Activated gamma-delta T cell treated with anti-CD3 and anti-CD28 coated beads, Interleukin-2, amount 50 U/mL, for 16 hours (primary cell): ENCODE results near the gene RAB36.
A peak's percentile ranks its signal among the peaks of the same experiment; 100 is the strongest.
"Not testable (repeated sequence)": the region's sequence is repeated elsewhere in the genome, so short reads cannot be mapped to it uniquely, and the experiment has no call there.

ENCODE experiments used
- DNase-seq: peaks from one replicate; pipeline ENCODE4 v3.0.0-alpha.2; 2020; ENCODE audit warnings: low read depth

The RAB36 gene

GRCh38 chr22:23121000-23121421 lies 24.3 kb upstream of the RAB36 start:
- no peak for DNase-seq

DNA sequence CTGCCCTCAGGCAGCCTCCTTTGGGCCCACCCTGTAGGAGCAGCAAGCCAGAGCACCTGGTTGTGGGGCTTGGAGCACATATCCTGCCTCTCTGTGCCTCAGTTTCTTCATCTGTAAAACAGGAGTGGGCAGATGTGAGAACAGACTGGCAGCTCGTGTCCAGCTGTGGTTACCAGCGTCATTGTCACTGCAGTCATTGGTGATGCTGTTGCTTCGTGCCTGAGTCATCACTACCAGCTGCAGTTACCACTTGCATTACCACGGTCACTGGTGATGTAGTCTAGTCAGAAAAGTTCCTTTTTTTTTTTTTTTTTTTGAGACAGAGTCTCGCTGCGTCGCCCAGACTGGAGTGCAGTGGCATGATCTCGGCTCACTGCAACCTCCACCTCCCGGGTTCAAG lies 23.9 kb upstream of the RAB36 start:
- DNase-seq = no peak

DNA sequence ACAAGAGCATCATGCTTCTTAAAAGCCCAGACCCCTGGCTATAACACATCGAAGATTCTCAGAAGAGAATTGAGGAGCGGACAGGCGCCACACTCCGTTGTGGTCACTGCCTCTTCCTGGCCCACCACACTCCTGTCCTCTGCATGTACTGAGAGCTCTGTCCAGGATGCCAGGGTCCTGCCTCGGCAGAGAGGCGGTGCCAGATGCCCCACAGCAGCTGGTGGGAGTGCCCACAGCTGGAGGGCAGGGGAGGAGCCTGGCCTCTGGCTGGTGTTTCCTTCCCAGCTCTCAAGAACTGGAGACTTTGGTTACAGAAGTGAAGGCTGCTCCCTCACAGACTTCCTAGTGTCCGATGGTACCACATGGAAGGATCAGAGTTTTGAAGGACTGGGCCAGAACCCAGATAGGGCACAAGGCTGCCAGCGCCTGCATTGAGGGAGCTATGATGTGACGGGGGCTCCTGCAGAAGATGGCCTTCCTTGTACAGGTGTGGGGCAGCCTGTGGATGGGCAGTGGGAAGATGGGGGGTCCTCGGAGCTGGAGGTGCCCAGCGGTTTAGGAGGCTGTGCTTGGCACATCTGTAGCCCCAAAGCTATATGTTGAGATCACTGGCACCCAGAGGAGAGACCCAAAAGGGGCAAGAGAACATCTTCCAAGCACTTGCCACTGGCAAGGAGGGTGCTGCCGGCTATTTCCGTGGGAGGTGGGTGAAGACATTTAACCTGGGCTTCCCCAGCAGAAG lies 22.9 kb upstream of the RAB36 start:
- no peak for DNase-seq

- DNase-seq = no peak
These were observed 22.1 kb upstream of the RAB36 start for GRCh38 chr22:23122992-23123803.

- DNase-seq = no peak
These were observed 21.4 kb upstream of the RAB36 start for GRCh38 chr22:23123804-23124254.

DNA sequence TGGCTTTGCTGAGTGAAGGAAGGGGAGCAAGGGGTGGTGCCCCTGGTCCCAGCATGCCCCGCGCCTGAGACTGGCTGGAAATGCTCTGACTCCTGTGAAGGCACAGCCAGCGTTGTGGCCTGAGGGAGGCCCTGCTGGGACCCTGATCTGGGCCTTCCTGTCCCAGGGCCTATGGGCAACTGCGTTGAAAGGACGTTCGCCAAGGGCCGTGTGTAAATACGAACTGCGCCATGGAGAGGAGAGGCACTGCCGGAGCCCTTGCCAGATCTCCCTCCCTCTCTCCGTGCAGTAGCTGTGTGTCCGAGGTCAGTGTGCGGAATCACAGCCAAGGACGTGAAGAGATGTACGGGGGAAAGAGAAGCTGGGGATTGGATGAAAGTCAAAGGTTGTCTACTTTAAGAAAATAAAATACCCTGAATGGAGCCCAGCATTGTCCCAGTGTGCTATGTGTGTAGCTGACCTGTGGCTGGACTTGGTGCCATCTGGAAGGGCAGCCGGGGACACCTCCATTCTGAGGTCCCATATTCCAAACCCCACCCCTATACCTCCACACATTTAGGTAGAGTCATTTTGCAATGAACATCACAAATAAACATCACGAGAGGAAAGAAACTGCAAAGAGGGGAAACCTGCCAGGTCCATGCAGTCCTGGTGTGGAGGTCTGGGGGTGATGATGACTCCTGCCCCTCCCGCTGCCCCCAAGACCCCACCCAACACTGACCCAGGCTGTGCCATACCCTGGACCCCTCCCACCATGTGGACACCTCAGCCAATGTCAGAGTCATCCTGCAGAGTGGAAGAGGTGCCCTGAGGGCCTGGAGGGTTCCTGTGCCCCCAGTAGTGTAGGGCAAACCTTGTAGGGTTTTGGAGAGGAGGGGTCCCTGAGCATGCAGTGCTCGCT lies 20.4 kb upstream of the RAB36 start:
- DNase-seq = no peak

GRCh38 chr22:23125512-23126103 lies 19.7 kb upstream of the RAB36 start:
- no peak for DNase-seq

- DNase-seq = no peak
These were observed 18.9 kb upstream of the RAB36 start for GRCh38 chr22:23126165-23127054.

GRCh38 chr22:23127055-23127756 lies 18.1 kb upstream of the RAB36 start:
- DNase-seq = no peak

DNA sequence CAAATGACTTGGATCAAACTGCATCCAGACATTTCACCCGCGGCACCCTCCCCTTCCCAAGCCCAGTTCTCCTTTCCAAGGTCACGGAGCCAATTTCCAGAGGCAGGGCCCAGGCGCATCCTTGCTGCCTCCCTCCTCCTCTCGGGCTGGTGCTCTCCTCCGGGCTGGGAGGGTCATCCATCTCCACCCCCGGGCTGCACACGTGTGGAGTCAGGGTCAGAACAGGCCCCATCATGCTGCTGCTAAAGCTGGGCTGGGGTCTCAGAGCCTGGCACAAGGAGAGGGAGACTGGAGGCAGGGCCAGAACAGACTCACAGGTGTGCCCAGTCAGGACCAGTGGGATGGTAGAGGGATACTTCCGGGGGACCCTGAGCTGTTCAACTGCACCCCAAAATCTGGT lies 17.5 kb upstream of the RAB36 start:
- DNase-seq = no peak

GRCh38 chr22:23128269-23129108 lies 16.8 kb upstream of the RAB36 start:
- DNase-seq = peak; percentile 69

GRCh38 chr22:23129149-23129548 lies 16.1 kb upstream of the RAB36 start:
- no peak for DNase-seq

DNA sequence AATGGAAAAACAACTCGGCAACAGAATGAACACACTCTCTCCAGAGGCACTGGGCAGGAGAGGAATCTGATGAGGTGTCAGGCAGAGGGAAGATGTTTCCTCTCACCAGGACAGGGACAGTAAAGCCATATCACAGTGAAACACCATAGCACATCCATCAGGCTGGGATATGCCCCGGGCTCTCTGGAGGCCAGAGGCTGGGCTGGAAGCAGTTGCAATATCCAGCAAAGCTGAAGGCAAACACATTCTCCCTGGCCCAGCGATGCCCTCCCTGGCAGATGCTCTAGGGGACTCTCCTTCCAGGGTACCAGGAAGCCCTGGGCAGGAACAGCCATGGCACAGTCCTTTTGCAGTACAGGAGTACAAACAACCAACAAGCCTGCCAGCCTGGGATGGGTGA lies 14.6 kb upstream of the RAB36 start:
- DNase-seq = no peak

DNA sequence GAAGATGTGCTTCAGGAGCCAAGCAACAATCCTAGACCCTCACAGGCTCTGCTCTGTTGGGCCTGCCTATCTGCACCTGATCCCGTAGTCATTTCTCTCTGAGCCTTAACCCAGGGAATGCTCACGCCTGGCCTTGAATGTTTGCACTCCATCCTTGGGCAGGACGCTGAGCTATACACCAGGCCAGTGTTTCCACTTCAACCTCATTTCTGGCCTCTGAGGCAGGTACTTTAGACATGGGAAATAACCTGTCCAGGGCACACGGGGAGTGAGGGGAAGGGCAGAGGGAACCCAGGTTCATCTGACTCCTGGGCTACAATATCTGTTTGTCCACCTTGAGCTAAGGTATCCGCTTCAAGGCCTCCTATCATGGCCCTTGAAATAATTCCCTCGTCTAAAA lies 13.3 kb upstream of the RAB36 start:
- no peak for DNase-seq

DNA sequence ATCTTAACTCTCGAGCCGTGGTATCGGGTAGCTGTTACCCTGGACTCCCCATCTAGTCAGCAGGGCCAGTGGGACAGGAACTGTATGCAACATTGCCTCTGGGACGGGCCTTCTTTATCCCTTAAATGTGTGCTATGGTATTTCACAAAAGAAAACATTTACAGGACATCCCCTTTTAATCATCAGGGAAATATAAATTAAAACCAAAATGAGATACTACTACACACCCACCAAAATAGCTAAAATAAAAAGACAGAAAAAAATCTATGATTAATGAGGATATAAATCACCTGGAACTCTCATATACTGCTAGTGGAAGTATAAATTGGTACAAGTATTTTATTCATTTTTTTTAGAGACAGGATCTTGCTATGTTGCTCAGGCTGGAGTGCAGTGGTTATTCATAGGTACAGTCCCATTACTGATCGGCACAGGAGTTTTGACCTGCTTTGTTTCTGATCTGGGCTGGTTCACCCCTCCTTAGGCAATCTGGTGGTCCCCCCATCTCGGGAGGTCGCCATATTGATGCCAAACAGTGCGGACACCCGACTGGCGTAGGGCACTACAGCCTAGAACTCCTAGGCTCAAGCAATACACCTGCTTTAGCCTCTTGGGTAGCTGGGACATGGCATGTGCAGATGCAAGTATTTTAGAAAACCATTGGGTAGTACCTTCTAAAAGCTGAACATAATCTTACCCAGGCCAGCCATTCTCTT lies 12.7 kb upstream of the RAB36 start:
- no peak for DNase-seq

- DNase-seq = no peak
These were observed 11.4 kb upstream of the RAB36 start for GRCh38 chr22:23133922-23134321.

DNA sequence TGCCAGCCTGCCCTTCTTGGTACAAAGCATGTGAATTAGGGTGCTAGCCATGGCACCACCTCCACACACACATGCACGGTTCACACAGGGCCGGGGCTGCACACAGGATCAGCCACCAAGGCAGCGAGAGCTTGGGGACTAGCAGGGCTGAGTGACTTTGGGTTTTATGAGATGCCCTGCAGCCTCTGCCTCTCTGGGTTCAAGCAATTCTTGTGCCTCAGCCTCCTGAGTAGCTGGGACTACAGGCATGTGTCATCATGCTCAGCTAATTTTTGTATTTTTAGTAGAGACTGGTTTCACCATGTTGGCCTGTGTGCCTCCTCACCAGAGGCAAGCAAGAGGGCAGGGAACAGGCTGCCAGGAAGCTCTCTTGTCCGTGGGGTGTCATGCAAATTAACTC lies 8.3 kb upstream of the RAB36 start:
- not testable (repeated sequence) for DNase-seq

- no peak for DNase-seq
These were observed 7.8 kb upstream of the RAB36 start for GRCh38 chr22:23137468-23137867.
